Measurements from ENCODE around the gene CYTH4. TPM values are rescaled to one million over a fixed set of nuclear protein-coding genes. Genes with fewer than 3 reads are reported as not detected.

Gene CYTH4
- total RNA-seq, 1 donor from 2014 or later, result not detected

DNA sequence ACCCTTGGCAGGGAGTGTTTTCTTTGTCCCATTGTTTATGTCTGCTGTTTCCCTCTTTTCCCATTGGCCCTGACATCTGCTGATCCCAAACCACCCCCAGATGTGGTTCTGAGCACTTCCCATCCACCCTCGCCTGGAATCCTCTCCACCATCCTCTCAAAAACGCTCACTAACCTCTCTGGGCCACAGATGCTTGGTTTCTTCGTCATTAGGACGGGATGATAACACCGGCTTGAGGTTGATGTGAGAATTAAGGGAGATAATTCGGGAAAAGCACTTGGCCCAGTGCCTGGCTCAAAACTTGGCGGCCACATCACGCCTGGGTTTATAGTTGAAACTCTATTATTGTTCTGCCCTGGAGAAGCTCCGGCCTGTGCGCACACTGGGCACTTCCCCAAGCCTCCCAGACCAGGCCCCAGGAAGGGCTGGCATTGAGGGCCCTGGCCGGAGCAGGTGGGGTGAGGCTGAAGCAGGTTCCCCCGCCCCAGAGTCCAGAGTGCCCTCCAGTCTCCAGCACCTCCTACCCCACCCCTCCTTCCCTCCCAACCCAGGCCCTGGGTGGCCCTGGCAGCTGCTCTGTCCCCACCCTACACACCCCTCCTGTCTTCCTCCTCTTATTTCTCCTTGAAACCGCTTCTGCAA lies 63.7 kb downstream of the CYTH4 start:
- H3K4me1 Mint-ChIP-seq (ENCODE audit: low read depth, unreplicated experiment), result peaks cover 10% of the 10 kb centered on the region
- no peak overlapping the region for H3K4me3 Mint-ChIP-seq (ENCODE audit: unreplicated experiment)
- no peaks in the 10 kb centered on the region for H3K9me3 Mint-ChIP-seq (ENCODE audit: unreplicated experiment)
- DNase-seq, result no peak
- H3K36me3 Mint-ChIP-seq (ENCODE audit: unreplicated experiment), result no peaks in the 10 kb centered on the region
- TF ChIP-seq, protein P1, sequence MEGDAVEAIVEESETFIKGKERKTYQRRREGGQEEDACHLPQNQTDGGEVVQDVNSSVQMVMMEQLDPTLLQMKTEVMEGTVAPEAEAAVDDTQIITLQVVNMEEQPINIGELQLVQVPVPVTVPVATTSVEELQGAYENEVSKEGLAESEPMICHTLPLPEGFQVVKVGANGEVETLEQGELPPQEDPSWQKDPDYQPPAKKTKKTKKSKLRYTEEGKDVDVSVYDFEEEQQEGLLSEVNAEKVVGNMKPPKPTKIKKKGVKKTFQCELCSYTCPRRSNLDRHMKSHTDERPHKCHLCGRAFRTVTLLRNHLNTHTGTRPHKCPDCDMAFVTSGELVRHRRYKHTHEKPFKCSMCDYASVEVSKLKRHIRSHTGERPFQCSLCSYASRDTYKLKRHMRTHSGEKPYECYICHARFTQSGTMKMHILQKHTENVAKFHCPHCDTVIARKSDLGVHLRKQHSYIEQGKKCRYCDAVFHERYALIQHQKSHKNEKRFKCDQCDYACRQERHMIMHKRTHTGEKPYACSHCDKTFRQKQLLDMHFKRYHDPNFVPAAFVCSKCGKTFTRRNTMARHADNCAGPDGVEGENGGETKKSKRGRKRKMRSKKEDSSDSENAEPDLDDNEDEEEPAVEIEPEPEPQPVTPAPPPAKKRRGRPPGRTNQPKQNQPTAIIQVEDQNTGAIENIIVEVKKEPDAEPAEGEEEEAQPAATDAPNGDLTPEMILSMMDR (IDR thresholded peaks at IDR 0.05; ENCODE audit: partially characterized antibody, unreplicated experiment), result no peak
- H3K27ac Mint-ChIP-seq (ENCODE audit: unreplicated experiment), result peak overlapping the region; percentile 13
- peaks cover 11% of the 10 kb centered on the region for H3K27me3 Mint-ChIP-seq (ENCODE audit: unreplicated experiment)

DNA sequence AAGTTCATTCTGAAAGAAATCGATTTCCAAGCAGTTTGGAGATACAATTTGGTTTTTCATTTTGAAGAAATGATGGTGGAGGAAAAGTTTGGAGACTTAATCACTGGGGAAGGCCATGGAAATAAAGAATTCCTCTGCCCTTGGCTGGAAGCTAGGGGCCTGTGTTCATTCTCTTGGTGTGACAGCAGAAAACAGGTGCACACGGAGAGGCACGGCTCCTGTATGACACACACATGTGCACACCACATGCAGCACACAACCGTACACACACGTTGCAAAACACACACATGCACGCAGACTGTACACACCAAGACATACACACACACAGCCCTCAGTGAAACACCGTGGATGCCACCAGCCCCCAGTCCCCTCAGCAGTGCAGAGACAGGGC lies 64.2 kb downstream of the CYTH4 start:
- TF ChIP-seq, protein P1 (IDR thresholded peaks at IDR 0.05; ENCODE audit: partially characterized antibody, unreplicated experiment), result no peak
- H3K27ac Mint-ChIP-seq (ENCODE audit: unreplicated experiment), result no peak overlapping the region

DNA sequence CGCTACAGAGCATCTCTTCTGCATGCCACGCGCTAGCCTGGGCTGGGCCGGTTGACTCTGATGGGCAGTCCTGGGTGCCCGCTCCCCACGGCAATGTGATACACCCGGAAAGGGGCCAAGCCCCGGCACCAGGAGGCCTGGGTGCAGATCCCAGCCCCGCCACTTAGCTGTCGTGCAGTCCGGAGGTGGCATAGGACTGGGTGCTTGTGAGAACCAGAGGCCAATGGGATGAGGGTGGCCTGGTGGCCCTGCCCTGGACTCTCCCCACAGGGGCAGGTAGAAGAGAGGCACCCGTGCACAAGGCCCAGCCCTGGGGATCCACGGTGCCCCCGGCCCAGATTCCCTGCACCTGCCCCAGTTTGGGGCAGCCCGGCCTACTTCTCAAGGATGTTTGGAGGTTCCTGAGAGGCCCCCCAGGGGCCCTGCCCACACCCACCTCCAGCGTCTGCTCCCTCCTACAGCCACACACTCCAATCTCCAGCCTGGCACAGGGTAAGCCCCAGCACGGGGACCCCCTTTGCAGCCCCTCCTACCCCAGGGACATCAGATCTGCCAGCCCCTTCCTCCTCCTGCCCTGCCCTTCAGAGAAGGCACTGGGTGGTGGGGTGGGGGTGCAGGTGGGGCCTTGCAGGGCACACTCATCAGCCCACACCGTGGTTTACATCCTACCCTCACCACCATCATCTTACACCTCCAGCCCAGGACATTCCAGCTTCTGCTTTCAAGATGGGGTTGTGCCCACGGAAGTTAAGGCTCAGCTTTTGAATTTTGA lies 66.9 kb downstream of the CYTH4 start:
- H3K27ac Mint-ChIP-seq (ENCODE audit: unreplicated experiment), result no peak overlapping the region

More for the DNA sequence above, 64.2 kb downstream of the CYTH4 start:
- DNase-seq, result no peak
- H3K4me1 Mint-ChIP-seq (ENCODE audit: low read depth, unreplicated experiment), result peaks cover 6% of the 10 kb centered on the region
- H3K27me3 Mint-ChIP-seq (ENCODE audit: unreplicated experiment), result peaks cover 11% of the 10 kb centered on the region
- no peak overlapping the region for H3K4me3 Mint-ChIP-seq (ENCODE audit: unreplicated experiment)
- no peaks in the 10 kb centered on the region for H3K9me3 Mint-ChIP-seq (ENCODE audit: unreplicated experiment)
- H3K36me3 Mint-ChIP-seq (ENCODE audit: unreplicated experiment), result no peaks in the 10 kb centered on the region

DNA sequence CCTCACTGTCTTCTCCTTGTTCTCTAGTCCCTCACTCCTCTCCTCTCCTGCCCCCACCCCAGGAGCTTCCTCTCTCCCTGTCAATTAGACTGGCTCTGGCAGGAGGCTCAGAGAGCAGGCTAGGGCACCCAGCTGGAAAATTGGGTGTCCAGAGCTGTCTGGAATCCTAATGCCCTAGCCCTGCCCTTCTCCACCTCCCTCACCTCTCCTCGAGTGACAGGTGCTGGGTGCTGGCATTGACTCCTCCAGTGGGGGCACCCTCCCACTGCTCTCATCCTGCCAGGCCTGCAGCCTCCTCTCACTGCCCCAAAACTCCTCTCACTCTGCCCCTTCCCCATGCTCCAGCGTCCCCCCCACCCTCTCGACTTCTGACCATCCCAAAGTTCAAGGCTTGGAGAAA lies 68.9 kb downstream of the CYTH4 start:
- Mint-ChIP-seq H3K27ac (ENCODE audit: unreplicated experiment) (no peak overlapping the region), H3K4me1 (ENCODE audit: low read depth, unreplicated experiment) (peaks cover 10% of the 10 kb centered on the region), H3K9me3 (ENCODE audit: unreplicated experiment) (peaks cover 1% of the 10 kb centered on the region), H3K4me3 (ENCODE audit: unreplicated experiment) (no peak overlapping the region), H3K27me3 (ENCODE audit: unreplicated experiment) (peaks cover 3% of the 10 kb centered on the region), H3K36me3 (ENCODE audit: unreplicated experiment) (no peaks in the 10 kb centered on the region)
- no peak for DNase-seq
- TF ChIP-seq, protein P1 (IDR thresholded peaks at IDR 0.05; ENCODE audit: partially characterized antibody, unreplicated experiment), result no peak

More for the DNA sequence above, 66.9 kb downstream of the CYTH4 start:
- Mint-ChIP-seq H3K27me3 (ENCODE audit: unreplicated experiment) (peaks cover 8% of the 10 kb centered on the region), H3K36me3 (ENCODE audit: unreplicated experiment) (no peaks in the 10 kb centered on the region), H3K4me3 (ENCODE audit: unreplicated experiment) (no peak overlapping the region), H3K9me3 (ENCODE audit: unreplicated experiment) (peaks cover 1% of the 10 kb centered on the region), H3K4me1 (ENCODE audit: low read depth, unreplicated experiment) (peaks cover 4% of the 10 kb centered on the region)
- TF ChIP-seq, protein P1 (IDR thresholded peaks at IDR 0.05; ENCODE audit: partially characterized antibody, unreplicated experiment), result no peak
- DNase-seq, result no peak

DNA sequence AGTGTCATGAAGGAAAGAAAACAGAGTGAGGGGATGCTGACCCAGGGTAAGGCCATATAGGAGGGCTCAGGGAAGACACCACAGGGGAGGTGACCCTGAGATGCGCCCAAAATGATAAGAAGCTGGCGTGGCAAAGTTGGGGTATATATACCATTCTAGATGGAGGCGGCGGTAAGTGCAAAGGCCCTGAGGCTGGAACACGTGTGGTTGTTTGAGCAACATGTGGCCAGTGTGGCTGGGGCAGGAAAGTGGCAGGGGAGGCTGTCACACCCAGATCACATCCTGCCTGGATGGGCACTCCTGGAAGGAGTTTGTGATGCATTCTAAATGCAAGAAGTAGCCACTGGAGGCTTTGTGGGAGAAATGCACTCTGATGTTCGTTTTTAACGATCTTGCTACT lies 70.2 kb downstream of the CYTH4 start:
- TF ChIP-seq, protein P1 (IDR thresholded peaks at IDR 0.05; ENCODE audit: partially characterized antibody, unreplicated experiment), result no peak
- Mint-ChIP-seq H3K9me3 (ENCODE audit: unreplicated experiment) (peaks cover 3% of the 10 kb centered on the region), H3K4me3 (ENCODE audit: unreplicated experiment) (no peak overlapping the region), H3K4me1 (ENCODE audit: low read depth, unreplicated experiment) (peaks cover 10% of the 10 kb centered on the region), H3K27ac (ENCODE audit: unreplicated experiment) (no peak overlapping the region), H3K36me3 (ENCODE audit: unreplicated experiment) (no peaks in the 10 kb centered on the region), H3K27me3 (ENCODE audit: unreplicated experiment) (peaks cover 5% of the 10 kb centered on the region)
- no peak for DNase-seq
